ENCODE results near the gene ZNF784. TPM values are rescaled to one million over a fixed set of nuclear protein-coding genes. Genes with fewer than 3 reads are reported as not detected.

ZNF784 gene
- total and polyA plus RNA-seq, 2 of the 13 experiments (the other 11 are each of a cell fraction or from before 2014, with no cell fraction given), result 4.1 to 4.2 TPM

GRCh38 chr19:55605207-55605636, 19.1 kb downstream of the ZNF784 start (continued):
- TF ChIP-seq SOX5 (CRISPR knock-in tag; IDR thresholded peaks at IDR 0.05; ENCODE audit: borderline replicate concordance) (0 out of 2 replicates have a peak, but pooled peaks have one; percentile 7), LRRFIP1 (CRISPR knock-in tag; conservative IDR thresholded peaks at IDR 0.05) (no peak), KAT8 (CRISPR knock-in tag; IDR thresholded peaks at IDR 0.05) (peak; percentile 70; the same call in 1 of the 2 replicates), KDM5B (CRISPR knock-in tag; IDR thresholded peaks at IDR 0.05; ENCODE audit: borderline replicate concordance) (peak; percentile 6; the same call in 1 of the 2 replicates), ZNF121 (CRISPR knock-in tag; IDR thresholded peaks at IDR 0.05) (no peak), TARDBP (CRISPR knock-in tag; IDR thresholded peaks at IDR 0.05) (no peak), ATF7-NPFF (CRISPR knock-in tag; IDR thresholded peaks at IDR 0.05; ENCODE audit: low read depth) (no peak; the same call in 1 of the 2 replicates), CBFB (CRISPR knock-in tag; IDR thresholded peaks at IDR 0.05) (no peak), ZNF441 (CRISPR knock-in tag; IDR thresholded peaks at IDR 0.05; ENCODE audit: borderline replicate concordance) (no peak), DMAP1 (CRISPR knock-in tag; IDR thresholded peaks at IDR 0.05) (peak; percentile 35; the same call in 1 of the 2 replicates), ZNF652 (CRISPR knock-in tag; IDR thresholded peaks at IDR 0.05; ENCODE audit: borderline replicate concordance, low read depth) (no peak), ZNF142 (CRISPR knock-in tag; IDR thresholded peaks at IDR 0.05) (peak; percentile 83), BRCA1 (CRISPR knock-in tag; IDR thresholded peaks at IDR 0.05) (no peak), TFDP1 (CRISPR knock-in tag; IDR thresholded peaks at IDR 0.05; ENCODE audit: borderline replicate concordance) (peak; percentile 58; the same call in 1 of the 2 replicates), GATAD1 (CRISPR knock-in tag; IDR thresholded peaks at IDR 0.05) (peak; percentile 77)

Measured in HepG2 (cell line).